ENCODE data around the gene FBRSL1. TPM values are rescaled to one million over a fixed set of nuclear protein-coding genes. Genes with fewer than 3 reads are reported as not detected.
A peak's percentile ranks its signal among the peaks of the same experiment; 100 is the strongest.

Gene FBRSL1
- total RNA-seq, 4 donors from 2014 or later = 14.4 to 28.1 (median 18.5) TPM

DNA sequence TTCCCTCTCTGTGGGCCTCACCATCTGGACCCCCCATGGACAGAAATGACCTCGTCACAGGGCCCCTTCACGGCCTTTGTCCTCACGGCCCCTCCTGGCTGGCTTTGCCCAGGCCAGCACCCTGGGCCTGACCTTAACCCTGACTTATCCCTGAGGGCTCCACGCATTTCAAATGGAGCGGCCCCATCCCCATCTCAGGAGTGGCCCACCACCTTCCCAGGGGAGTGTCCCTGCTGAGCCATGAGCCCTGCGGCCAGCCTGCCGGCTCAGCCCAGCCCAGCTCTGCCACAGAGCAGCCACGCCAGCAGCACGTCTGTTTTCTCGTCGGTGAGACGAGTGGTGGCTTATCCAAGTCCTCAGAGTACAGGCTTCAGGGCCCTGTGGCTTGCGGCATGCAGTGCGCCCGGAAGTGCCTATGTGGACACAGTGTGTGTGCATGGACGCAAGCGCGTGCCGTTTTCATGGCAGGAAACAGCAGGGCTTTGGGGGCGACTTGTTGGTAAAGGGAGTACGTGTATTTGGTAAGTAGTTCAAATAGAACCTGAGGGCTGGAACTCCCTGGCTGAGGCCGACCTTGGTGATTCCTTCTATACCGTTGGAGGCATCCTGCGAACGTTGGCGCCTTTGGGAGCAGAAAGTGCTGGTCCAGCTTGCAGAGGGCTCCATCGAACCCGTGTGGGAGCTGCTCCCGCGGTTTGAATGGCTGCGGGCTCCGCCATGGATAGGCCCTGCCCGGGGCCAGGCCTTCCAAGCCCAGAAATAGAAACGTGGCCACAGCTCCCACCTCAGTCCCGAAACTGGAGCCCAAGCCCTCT, 68.3 kb downstream of the FBRSL1 start:
- TF ChIP-seq POLR2AphosphoS5 (IDR thresholded peaks at IDR 0.05) (no peak), POLR2A (IDR thresholded peaks at IDR 0.05; ENCODE audit: low read depth) (no peak), EP300 (IDR thresholded peaks at IDR 0.05) (no peak)
- TF ChIP-seq, protein P1, sequence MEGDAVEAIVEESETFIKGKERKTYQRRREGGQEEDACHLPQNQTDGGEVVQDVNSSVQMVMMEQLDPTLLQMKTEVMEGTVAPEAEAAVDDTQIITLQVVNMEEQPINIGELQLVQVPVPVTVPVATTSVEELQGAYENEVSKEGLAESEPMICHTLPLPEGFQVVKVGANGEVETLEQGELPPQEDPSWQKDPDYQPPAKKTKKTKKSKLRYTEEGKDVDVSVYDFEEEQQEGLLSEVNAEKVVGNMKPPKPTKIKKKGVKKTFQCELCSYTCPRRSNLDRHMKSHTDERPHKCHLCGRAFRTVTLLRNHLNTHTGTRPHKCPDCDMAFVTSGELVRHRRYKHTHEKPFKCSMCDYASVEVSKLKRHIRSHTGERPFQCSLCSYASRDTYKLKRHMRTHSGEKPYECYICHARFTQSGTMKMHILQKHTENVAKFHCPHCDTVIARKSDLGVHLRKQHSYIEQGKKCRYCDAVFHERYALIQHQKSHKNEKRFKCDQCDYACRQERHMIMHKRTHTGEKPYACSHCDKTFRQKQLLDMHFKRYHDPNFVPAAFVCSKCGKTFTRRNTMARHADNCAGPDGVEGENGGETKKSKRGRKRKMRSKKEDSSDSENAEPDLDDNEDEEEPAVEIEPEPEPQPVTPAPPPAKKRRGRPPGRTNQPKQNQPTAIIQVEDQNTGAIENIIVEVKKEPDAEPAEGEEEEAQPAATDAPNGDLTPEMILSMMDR (IDR thresholded peaks at IDR 0.05) = no peak
- 85% methylated on average over 12 of the region's 35 CpGs for WGBS

DNA sequence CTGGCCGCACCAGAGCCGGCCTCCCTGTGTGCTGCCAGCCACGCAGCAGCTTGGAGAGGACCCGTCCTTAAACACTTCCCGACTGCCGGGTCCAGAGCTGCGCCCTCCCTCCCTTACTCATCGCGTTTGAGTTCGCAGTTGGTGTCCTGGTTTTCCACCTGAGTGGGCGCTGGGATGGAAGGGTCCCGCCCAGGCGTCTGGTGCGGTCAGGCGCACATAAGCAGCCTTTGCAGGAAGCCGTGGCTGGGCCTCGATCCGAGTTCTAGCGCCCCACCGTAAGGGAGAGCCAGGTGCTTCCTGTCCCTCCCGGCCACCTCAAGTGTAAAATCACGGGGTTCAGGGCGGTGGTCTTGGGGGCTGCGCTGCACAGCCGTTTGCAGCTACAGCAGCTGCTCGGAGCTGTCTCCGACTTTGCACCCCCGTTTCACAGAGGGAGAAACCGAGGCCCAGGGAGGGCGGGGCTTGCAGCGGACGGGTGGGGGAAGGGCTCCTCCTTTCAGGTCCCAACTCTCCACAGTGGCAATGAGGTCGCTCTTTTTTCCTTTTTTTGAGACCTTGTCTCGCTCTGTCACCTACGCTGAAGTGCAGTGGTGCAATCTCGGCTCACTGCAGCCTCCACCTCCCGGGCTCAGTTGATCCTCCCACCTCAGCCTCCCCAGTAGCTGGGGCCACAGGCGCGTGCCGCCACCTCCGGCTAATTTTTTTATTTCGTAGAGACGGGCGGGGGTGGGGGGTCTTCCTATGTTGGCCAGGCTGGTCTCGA, 69.1 kb downstream of the FBRSL1 start:
- H3K27me3 ChIP-seq = no peaks in the 10 kb centered on the region
- 71% methylated on average over 42 of the region's 45 CpGs for WGBS
- peaks cover 0 to 14% (median 3%) of the 10 kb centered on the region in 4 donors for H3K36me3 ChIP-seq
- TF ChIP-seq POLR2AphosphoS5 (IDR thresholded peaks at IDR 0.05) (no peak), EP300 (IDR thresholded peaks at IDR 0.05) (no peak), POLR2A (IDR thresholded peaks at IDR 0.05; ENCODE audit: low read depth) (no peak)
- DNase-seq (ENCODE audit: extremely low spot score) = no peak
- intact Hi-C loops (cut with DNase I) = no loop called here
- no peak overlapping the region for H3K27ac ChIP-seq (replicated peaks in 1 of 4)
- peaks cover 16 to 39% (median 31%) of the 10 kb centered on the region in 4 donors for H3K4me1 ChIP-seq
- no peaks in the 10 kb centered on the region for H3K9me3 ChIP-seq
- H3K4me3 ChIP-seq = peak overlapping the region; percentile 68 to 78 (median 71)

More for the DNA sequence above, 68.3 kb downstream of the FBRSL1 start:
- Histone ChIP-seq H3K4me1 (peaks cover 16 to 39% (median 31%) of the 10 kb centered on the region in 4 donors), H3K27me3 (no peaks in the 10 kb centered on the region), H3K36me3 (peaks cover 0 to 20% (median 10%) of the 10 kb centered on the region in 4 donors), H3K27ac (replicated peaks in 1 of 4) (no peak overlapping the region), H3K9me3 (no peaks in the 10 kb centered on the region), H3K4me3 (no peak overlapping the region)
- DNase-seq (ENCODE audit: extremely low spot score) = no peak
- intact Hi-C loops (cut with DNase I) = no loop called here

DNA sequence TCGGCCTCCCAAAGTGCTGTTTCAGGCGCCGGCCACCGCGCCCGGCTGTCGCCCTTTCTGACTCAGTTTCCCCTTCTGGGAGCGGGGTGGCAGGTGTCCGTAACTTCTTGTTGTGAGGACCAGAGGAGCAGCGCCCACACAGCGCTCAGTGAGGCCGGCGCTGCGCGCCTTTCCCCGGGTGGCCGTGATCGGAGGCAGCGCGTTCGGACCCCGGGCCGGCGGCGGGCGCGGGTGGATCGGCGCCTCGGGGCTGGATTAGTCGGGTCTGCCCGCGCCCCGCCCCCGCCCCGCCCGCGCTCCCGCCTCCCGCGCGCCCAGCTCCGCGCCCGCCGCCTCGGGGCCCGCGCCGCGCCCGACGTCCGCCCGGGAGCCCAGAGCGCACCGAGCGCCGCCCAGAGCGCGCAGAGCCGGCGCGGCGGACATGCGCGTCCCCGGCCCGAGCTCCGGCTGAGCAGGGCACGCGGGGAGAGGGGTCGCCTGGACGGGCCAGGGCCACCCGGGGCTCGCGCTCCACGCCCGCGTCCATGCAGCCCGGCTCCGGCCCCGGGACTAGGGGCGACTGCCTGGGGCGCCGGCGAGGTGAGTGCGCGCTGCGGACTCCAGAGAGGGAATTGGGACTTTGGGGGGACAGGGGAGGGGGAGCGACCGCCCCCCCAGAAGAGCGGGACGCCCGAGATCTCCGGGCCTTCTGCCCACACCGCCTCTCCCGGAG, 69.9 kb downstream of the FBRSL1 start:
- Histone ChIP-seq H3K4me3 (peak overlapping the region; percentile 68 to 78 (median 71)), H3K36me3 (peaks cover 0 to 14% (median 0%) of the 10 kb centered on the region in 4 donors), H3K9me3 (no peaks in the 10 kb centered on the region), H3K27ac (replicated peaks in 1 of 4) (peak overlapping the region in 1 of 4 donors; percentile 23), H3K4me1 (peaks cover 16 to 39% (median 31%) of the 10 kb centered on the region in 4 donors), H3K27me3 (no peaks in the 10 kb centered on the region)
- TF ChIP-seq, protein P1 (IDR thresholded peaks at IDR 0.05) = no peak
- TF ChIP-seq EP300 (IDR thresholded peaks at IDR 0.05) = no peak
- TF ChIP-seq POLR2A (IDR thresholded peaks at IDR 0.05; ENCODE audit: low read depth) = no peak
- TF ChIP-seq POLR2AphosphoS5 (IDR thresholded peaks at IDR 0.05) = no peak
- intact Hi-C loops (cut with DNase I) = no loop called here
- no peak for DNase-seq (ENCODE audit: extremely low spot score)
- no CpG with 5 or more reads among the region's 98 CpGs for WGBS

DNA sequence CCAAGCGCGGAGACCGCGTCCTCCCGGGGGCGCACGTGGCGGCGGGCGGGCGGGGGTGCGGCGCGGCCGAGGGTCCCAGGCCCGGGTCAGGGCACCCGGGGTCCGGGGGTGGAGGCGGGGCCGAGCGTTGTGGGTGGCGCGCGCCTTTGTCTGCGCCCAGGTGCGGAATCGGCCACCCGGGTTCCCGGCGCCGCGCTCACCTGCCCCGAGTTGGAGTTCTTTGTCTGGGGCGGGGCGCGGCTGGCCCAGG, 70.3 kb downstream of the FBRSL1 start:
- no peaks in the 10 kb centered on the region for H3K27me3 ChIP-seq
- TF ChIP-seq, protein P1 (IDR thresholded peaks at IDR 0.05) = no peak
- TF ChIP-seq EP300 (IDR thresholded peaks at IDR 0.05) (no peak), POLR2A (IDR thresholded peaks at IDR 0.05; ENCODE audit: low read depth) (no peak), POLR2AphosphoS5 (IDR thresholded peaks at IDR 0.05) (no peak)
- peaks cover 16 to 39% (median 31%) of the 10 kb centered on the region in 4 donors for H3K4me1 ChIP-seq
- H3K27ac ChIP-seq (replicated peaks in 1 of 4) = peak overlapping the region in 1 of 4 donors; percentile 23
- intact Hi-C loops (cut with DNase I) = no loop called here
- H3K36me3 ChIP-seq = peaks cover 0 to 19% (median 0%) of the 10 kb centered on the region in 4 donors
- H3K4me3 ChIP-seq = peak overlapping the region; percentile 68 to 78 (median 71)
- DNase-seq (ENCODE audit: extremely low spot score) = no peak
- H3K9me3 ChIP-seq = no peaks in the 10 kb centered on the region
- no CpG with 5 or more reads among the region's 36 CpGs for WGBS

Measured in esophagus muscularis mucosa (tissue), 4 donors.